ENCODE measurements around the gene TAOK1. TPM values are rescaled to one million over a fixed set of nuclear protein-coding genes. Genes with fewer than 3 reads are reported as not detected.

Gene TAOK1
- total and polyA plus RNA-seq, 10 of the 15 experiments (the other 5 are each of a cell fraction or from before 2014, with no cell fraction given) = 2.0 to 27.1 (median 11.8) TPM

- 97% methylated on average over 3 of the region's 3 CpGs for WGBS (ENCODE audit: insufficient coverage, insufficient replicate concordance, low lambda C conversion rate, missing lambda C conversion rate)
- SMC1A ChIA-PET (ENCODE audit: uncharacterized antibody, unreplicated experiment) = no interaction called here
- Histone ChIP-seq H3K36me3 (ENCODE audit: control insufficient read depth in 2 of 2, insufficient read depth in 2 of 2, low read length in 1 of 2) (no peaks in the 10 kb centered on the region), H3K79me2 (ENCODE audit: control insufficient read depth, insufficient read depth, low read length) (no peaks in the 10 kb centered on the region), H3K4me1 (ENCODE audit: control insufficient read depth, insufficient read depth, low read length) (peaks cover 7% of the 10 kb centered on the region; the same call in 1 of the 2 replicates), H3K27me3 (replicated peaks in 1 of 2; ENCODE audit: control insufficient read depth in 2 of 2, insufficient read depth in 2 of 2, low read length in 1 of 2) (no peaks in the 10 kb centered on the region), H4K20me1 (ENCODE audit: control insufficient read depth, insufficient read depth) (no peaks in the 10 kb centered on the region), H3K4me3 (no peak overlapping the region), H3K9me3 (replicated peaks; ENCODE audit: control insufficient read depth, insufficient read depth, low read length) (no peaks in the 10 kb centered on the region), H3K27ac (ENCODE audit: control insufficient read depth, insufficient read depth) (no peak overlapping the region), H3K9ac (ENCODE audit: control insufficient read depth, insufficient read depth, low read length) (no peak overlapping the region), H2AFZ (ENCODE audit: control insufficient read depth, low read depth, low read length) (no peak overlapping the region), H3K4me2 (ENCODE audit: control insufficient read depth, insufficient read depth) (no peak overlapping the region)
- CTCF ChIA-PET = interaction anchor here (5.7 kb wide), 1 partner anchor 10 kb away, joined by 33 read pairs; no protein-coding TSS in a partner anchor
- DNase-seq (ENCODE audit: low read depth, low spot score) (no peak), FAIRE-seq (no peak), ATAC-seq (no peak)
- RAD21 ChIA-PET (ENCODE audit: unreplicated experiment) = no interaction called here
- POLR2A ChIA-PET = interaction anchor here (0.6 to 0.7 kb wide), 2 partner anchors 83 to 1070 kb away, joined by 3 read pairs; no protein-coding TSS in a partner anchor
- TF ChIP-seq CREB1 (IDR thresholded peaks at IDR 0.05; ENCODE audit: low read depth) (no peak), E4F1 (IDR thresholded peaks at IDR 0.05; ENCODE audit: borderline replicate concordance, partially characterized antibody) (no peak), IKZF1 (conservative IDR thresholded peaks at IDR 0.05) (no peak), BMI1 (IDR thresholded peaks at IDR 0.05; ENCODE audit: borderline replicate concordance) (no peak), MLLT1 (IDR thresholded peaks at IDR 0.05) (no peak), SMAD5 (IDR thresholded peaks at IDR 0.05; ENCODE audit: low read depth) (no peak), KLF5 (IDR thresholded peaks at IDR 0.05; ENCODE audit: partially characterized antibody) (no peak), CHD1 (IDR thresholded peaks at IDR 0.05; ENCODE audit: low read depth, low read length) (no peak), ZSCAN29 (IDR thresholded peaks at IDR 0.05) (no peak), HDAC2 (IDR thresholded peaks at IDR 0.05) (no peak), CTCF (IDR thresholded peaks at IDR 0.05 in 2 of 3, conservative IDR thresholded peaks at IDR 0.05 in 1 of 3; ENCODE audit: control insufficient read depth in 2 of 3, extremely low read depth in 1 of 3, insufficient read depth in 1 of 3, low read depth in 3 of 3, low read length in 3 of 3) (no peak), ZNF24 (IDR thresholded peaks at IDR 0.05) (no peak), TCF3 (IDR thresholded peaks at IDR 0.05; ENCODE audit: borderline replicate concordance, insufficient read depth, low read depth, low read length) (no peak), BRCA1 (IDR thresholded peaks at IDR 0.05; ENCODE audit: low read depth, low read length) (no peak)
- intact Hi-C loops (cut with micrococcal nuclease; ENCODE audit: unreplicated experiment) = loop anchor here (10.0 kb wide), 2 partner anchors 215 to 235 kb away; partner anchors contain the start of gene ANKRD13B
- in situ Hi-C loops (cut with MboI) = no loop called here
- no TSS peak for BruUV-seq (replicated peaks)
Measured at GRCh38 chr17:29359777-29360176, 30.4 kb upstream of the TAOK1 start.

All from GM12878 (cell line).